D721Med (cell line): Measurements from ENCODE around the gene RPL3.

Source experiments
- DNase-seq: peaks from one replicate; pipeline ENCODE4 v3.0.0; 2011; ENCODE audit warnings: low spot score; ENCODE audit not compliant: insufficient read length
- FAIRE-seq: peaks from 2 replicates; lab custom pipeline; 2011; peaks lifted over from hg19 to GRCh38; lab: Jason Lieb, UNC
- CTCF ChIP-seq: IDR thresholded peaks from 2 replicates; pipeline ENCODE4 v1.5.1; 2012; ENCODE audit warnings: mild to moderate bottlenecking, control low read depth; ENCODE audit not compliant: insufficient read depth; ENCODE audit errors: missing control alignments

Gene RPL3

GRCh38 chr22:39289975-39290720, 29.3 kb downstream of the RPL3 start:
- TF ChIP-seq CTCF: no peak

GRCh38 chr22:39289533-39289932, 29.9 kb downstream of the RPL3 start:
- no peak for FAIRE-seq
- DNase-seq: no peak
- TF ChIP-seq CTCF: no peak

More at GRCh38 chr22:39289975-39290720, 29.3 kb downstream of the RPL3 start:
- DNase-seq (no peak), FAIRE-seq (no peak)

GRCh38 chr22:39288135-39288898, 31.1 kb downstream of the RPL3 start:
- FAIRE-seq (no peak), DNase-seq (no peak)
- TF ChIP-seq CTCF: no peak

- FAIRE-seq: no peak
- TF ChIP-seq CTCF: no peak
- no peak for DNase-seq
Measured at GRCh38 chr22:39287076-39287725, 32.2 kb downstream of the RPL3 start.

- no peak for TF ChIP-seq CTCF
- FAIRE-seq: no peak
- DNase-seq: no peak
Measured at GRCh38 chr22:39284983-39285382, 34.4 kb downstream of the RPL3 start.

GRCh38 chr22:39284142-39284980, 35.1 kb downstream of the RPL3 start:
- DNase-seq (no peak), FAIRE-seq (no peak)
- TF ChIP-seq CTCF: no peak
